LNCAP (cell line): ENCODE data around the gene GCSAML.

Source experiments
- TF ChIP-seq, protein P1 (sequence below): fragments of 450-650 bp; IDR thresholded peaks from 2 replicates; pipeline ENCODE4 v1.5.1; 2017; ENCODE audit warnings: mild to moderate bottlenecking

GCSAML gene

DNA sequence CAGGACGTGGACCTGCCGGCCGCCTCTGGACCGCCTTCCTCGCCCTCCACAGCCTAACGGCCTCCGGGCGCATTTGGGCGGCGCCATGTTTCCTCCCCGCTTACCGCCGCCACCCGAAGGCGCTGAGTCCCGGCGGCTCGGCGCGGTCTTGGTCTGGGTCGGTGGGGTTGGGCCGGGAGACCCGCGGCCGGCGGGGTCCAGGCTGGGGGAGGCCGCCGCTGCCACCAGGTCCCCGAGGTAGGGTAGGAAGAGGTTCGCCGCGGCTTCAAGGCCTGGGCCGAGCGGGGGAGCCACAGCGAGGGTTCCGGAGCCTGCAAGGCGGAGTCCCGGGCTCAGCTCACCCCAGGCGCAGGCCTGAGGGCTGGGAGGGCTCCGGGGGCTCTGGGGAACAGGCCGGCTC is 18.1 kb upstream of the GCSAML start:
- TF ChIP-seq, protein P1, sequence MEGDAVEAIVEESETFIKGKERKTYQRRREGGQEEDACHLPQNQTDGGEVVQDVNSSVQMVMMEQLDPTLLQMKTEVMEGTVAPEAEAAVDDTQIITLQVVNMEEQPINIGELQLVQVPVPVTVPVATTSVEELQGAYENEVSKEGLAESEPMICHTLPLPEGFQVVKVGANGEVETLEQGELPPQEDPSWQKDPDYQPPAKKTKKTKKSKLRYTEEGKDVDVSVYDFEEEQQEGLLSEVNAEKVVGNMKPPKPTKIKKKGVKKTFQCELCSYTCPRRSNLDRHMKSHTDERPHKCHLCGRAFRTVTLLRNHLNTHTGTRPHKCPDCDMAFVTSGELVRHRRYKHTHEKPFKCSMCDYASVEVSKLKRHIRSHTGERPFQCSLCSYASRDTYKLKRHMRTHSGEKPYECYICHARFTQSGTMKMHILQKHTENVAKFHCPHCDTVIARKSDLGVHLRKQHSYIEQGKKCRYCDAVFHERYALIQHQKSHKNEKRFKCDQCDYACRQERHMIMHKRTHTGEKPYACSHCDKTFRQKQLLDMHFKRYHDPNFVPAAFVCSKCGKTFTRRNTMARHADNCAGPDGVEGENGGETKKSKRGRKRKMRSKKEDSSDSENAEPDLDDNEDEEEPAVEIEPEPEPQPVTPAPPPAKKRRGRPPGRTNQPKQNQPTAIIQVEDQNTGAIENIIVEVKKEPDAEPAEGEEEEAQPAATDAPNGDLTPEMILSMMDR = no peak

DNA sequence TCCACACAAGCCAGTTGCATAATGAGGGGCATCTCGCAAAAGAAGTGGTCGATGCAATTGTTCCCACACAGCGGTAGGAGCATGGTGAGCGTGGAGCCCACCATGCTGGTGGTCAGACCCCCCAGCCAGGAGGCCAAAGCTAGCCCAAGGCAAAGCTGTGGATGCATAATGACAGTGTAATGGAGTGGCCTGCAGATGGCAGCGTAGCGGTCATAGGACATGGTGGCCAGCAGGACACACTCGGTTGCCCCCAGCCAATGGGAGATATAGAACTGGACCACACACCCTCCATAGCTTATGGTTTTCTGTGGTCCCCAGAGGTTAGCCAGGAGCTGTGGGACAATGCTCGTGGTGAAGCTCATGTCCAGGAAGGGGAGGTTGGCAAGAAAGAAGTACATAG is 17.0 kb upstream of the GCSAML start:
- TF ChIP-seq, protein P1 = peak; percentile 31; the same call in 1 of the 2 replicates

DNA sequence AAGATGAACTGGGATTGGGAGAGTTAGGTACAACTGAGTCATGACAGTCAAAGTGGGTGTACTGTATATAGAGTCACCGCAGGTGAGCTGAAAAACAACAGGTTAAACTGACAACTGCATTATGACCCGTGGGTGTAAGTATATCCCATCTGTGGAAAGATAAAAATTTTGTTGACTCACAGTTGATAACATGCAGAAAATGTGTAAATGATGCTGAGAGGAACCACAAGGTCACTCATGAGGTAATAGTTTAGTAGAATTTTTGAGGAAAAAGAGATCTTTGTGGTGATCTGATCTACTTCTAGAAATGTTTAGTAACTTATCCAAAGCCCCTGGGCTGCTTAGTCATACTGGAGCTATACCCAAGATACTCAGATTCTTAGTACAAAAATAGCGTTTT is 13.5 kb upstream of the GCSAML start:
- TF ChIP-seq, protein P1 = no peak

DNA sequence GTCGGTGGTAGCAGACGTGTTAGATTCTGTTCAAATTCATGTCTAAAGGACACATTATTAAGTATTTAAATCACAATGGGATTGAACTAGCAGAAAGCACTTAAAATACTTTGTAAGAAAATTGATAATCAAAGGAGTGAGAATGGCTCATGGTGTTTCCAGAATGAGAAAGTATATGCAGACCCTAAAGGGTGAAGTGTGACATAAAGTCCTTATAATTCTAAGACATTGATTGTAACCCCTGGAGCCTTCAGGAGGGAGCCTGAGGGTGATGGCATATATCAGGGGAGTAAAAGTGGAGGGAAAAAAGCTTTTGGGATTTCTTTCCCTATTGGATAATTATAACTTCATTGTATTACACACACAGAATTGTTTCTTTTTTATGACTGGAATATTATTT is 12.6 kb upstream of the GCSAML start, which contains the start of gene OR2C3:
Gene OR2C3, minus strand, starts transcription at position 101 of the 400 bp plus-strand sequence. CDS start 3,929 bp downstream, outside the sequence.
- TF ChIP-seq, protein P1 = no peak

DNA sequence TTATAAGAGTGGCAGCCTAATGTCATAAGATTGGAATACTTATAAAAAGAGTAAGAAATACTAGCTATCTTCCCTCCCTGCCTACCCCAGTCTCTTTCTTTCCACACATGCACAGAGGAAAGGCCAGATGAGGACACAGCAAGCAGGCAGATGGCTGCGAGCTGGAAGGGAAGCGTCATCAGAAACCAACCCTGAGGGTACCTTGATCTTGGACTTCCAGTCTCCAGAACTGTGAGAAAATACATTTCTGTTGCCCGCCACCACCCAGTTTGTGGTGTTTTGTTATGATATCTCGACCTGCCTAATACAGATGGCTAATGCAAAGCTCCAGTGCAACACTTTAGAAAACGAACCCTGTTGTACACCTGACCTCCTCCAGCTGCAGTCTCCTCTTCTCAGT is 10.4 kb upstream of the GCSAML start:
- TF ChIP-seq, protein P1 = no peak

DNA sequence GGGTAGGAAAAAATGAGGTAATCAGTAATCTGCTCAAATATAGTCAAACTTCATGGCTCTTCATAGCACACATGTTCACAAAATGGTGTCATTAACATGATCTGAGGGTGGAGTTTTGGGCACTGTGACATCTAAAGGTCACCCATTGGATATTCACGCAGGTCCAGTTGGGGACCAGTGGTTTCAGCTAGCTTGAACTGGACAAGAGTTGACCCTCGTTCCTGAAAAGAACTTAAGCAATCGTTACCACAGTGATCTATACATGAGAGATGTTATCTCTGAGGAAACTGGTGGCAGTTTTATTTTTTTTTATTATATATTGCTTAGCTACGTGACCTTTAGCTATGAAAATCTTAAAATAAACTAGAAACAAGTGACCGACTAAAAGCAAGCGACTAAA is 9.7 kb upstream of the GCSAML start:
- TF ChIP-seq, protein P1 = no peak

DNA sequence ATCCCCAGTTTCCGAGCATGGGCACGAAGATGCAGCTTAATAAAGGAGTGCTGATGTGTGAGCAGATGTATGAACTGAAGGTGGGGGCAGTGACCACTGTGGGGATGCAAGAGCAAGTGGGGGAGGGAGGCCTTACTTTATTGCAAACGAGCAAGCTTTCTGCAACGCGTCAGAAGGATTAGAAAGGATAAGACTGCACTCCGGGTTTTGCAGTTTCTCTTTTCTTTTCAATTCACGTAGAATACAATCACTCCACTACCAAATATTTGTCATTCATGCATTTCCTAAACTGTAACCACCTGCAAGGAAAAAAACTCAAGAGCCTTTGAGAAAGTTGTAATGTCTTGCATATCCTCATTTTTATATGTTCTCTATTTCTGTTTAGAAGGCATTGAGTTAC is 8.4 kb upstream of the GCSAML start:
- TF ChIP-seq, protein P1 = no peak

DNA sequence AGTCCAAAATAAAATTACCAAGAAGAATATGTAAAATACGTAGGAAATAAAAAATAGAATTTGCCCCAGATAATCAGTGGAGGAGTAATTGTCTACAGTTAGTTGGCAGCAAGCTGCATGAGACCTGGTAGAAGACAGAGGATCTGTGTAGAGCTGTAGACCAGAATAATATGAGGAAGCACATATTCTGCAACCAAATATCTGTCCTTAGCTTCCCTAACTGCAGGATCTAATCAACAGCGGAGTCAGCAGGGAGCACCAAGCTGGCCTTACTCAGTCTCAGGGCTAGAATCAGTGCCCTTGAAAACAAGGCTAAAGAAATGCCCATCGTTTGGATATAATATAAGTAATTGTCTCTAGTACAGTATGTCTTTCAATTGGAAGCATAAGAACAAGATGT is 6.1 kb upstream of the GCSAML start:
- TF ChIP-seq, protein P1 = no peak
